CD14-positive monocyte (primary cell): ENCODE data around the gene CARD9. TPM values are rescaled to one million over a fixed set of nuclear protein-coding genes. Genes with fewer than 3 reads are reported as not detected.

ENCODE experiments used
- DNase-seq, 3 donors: peaks; one replicate each; pipeline ENCODE4 v3.0.0-alpha.2; 2011 to 2022
- H2AFZ ChIP-seq: 2 replicates; pipeline ENCODE4 v1.6.0; 2012; ENCODE audit warnings: mild to moderate bottlenecking, low read depth, low read length, inconsistent platforms; ENCODE audit not compliant: insufficient read depth, poor library complexity, severe bottlenecking
- H3K27ac ChIP-seq, 2 donors: 1 replicate in 1 of 2; 2 replicates in 1 of 2; pipeline ENCODE4 v1.5.1; 2012 to 2013; ENCODE audit warnings: low read length in 2 of 2, control low read depth in 1 of 2, inconsistent platforms in 1 of 2, low read depth in 1 of 2, mild to moderate bottlenecking in 1 of 2
- H3K27me3 ChIP-seq, 2 donors: one replicate each; pipeline versions ENCODE4 v1.6.0 to v1.6.1; 2011 to 2013; ENCODE audit warnings: low read length in 2 of 2; ENCODE audit not compliant: control insufficient read depth in 2 of 2, insufficient read depth in 2 of 2
- H3K36me3 ChIP-seq, 2 donors: replicated peaks in 1 of 2; 1 replicate in 1 of 2; 2 replicates in 1 of 2; pipeline versions ENCODE4 v1.5.1 to v1.6.1; 2012 to 2013; ENCODE audit warnings: low read length in 2 of 2, control low read depth in 1 of 2, inconsistent platforms in 1 of 2, mild to moderate bottlenecking in 1 of 2; ENCODE audit not compliant: insufficient read depth in 2 of 2, control insufficient read depth in 1 of 2
- H3K4me1 ChIP-seq, 2 donors: 1 replicate in 1 of 2; 2 replicates in 1 of 2; pipeline versions ENCODE4 v1.5.1 to v1.6.1; 2012 to 2013; ENCODE audit warnings: low read length in 2 of 2, control low read depth in 1 of 2, inconsistent platforms in 1 of 2, mild to moderate bottlenecking in 1 of 2, moderate library complexity in 1 of 2; ENCODE audit not compliant: insufficient read depth in 2 of 2, control insufficient read depth in 1 of 2
- H3K4me2 ChIP-seq: replicated peaks from 2 replicates; pipeline ENCODE3; 2012; ENCODE audit warnings: low read length, moderate library complexity, mild to moderate bottlenecking; ENCODE audit not compliant: poor library complexity, severe bottlenecking; ENCODE audit errors: extremely low read depth
- H3K4me3 ChIP-seq, 3 experiments: fragments of 200-600 bp in 1 of 3; sonication (generic) in 1 of 3; replicated peaks in 1 of 3; 1 replicate in 2 of 3; 2 replicates in 1 of 3; pipeline ENCODE4 v1.5.1; 2011 to 2013; ENCODE audit warnings: low read length in 3 of 3, mild to moderate bottlenecking in 3 of 3, control low read depth in 2 of 3, low read depth in 2 of 3, inconsistent platforms in 1 of 3, moderate library complexity in 1 of 3
- H3K79me2 ChIP-seq: 2 replicates; pipeline ENCODE4 v1.6.0; 2012; ENCODE audit warnings: mild to moderate bottlenecking, control low read depth, inconsistent platforms, low read length, moderate library complexity; ENCODE audit not compliant: insufficient read depth
- H3K9ac ChIP-seq: 2 replicates; pipeline ENCODE4 v1.6.0; 2017; ENCODE audit warnings: low read length, mild to moderate bottlenecking; ENCODE audit not compliant: insufficient read depth, poor library complexity, severe bottlenecking
- H3K9me3 ChIP-seq, 2 donors: replicated peaks in 1 of 2; 1 replicate in 1 of 2; 2 replicates in 1 of 2; pipeline versions ENCODE4 v1.5.1 to v1.6.1; 2012 to 2013; ENCODE audit warnings: low read length in 2 of 2, control low read depth in 1 of 2; ENCODE audit not compliant: control insufficient read depth in 1 of 2, insufficient read depth in 1 of 2
- H4K20me1 ChIP-seq: 2 replicates; pipeline ENCODE4 v1.6.0; 2012; ENCODE audit warnings: mild to moderate bottlenecking, low read length, control low read depth, moderate library complexity; ENCODE audit not compliant: insufficient read depth
- H3K27ac Mint-ChIP-seq, 7 donors: one replicate each; pipeline ENCODE4 v1.8.0; 2020; ENCODE audit warnings: mild to moderate bottlenecking in 7 of 7, mixed read lengths in 7 of 7, moderate library complexity in 6 of 7, inconsistent platforms in 2 of 7
- H3K27me3 Mint-ChIP-seq, 3 donors: one replicate each; pipeline ENCODE4 v1.8.0; 2021 to 2022; ENCODE audit warnings: low read depth in 3 of 3, mild to moderate bottlenecking in 3 of 3, mixed read lengths in 3 of 3, moderate library complexity in 3 of 3, inconsistent platforms in 1 of 3
- H3K36me3 Mint-ChIP-seq, 2 donors: one replicate each; pipeline ENCODE4 v1.8.0; 2020; ENCODE audit warnings: mixed read lengths in 2 of 2, inconsistent platforms in 1 of 2, mild to moderate bottlenecking in 1 of 2
- H3K4me1 Mint-ChIP-seq: one replicate; pipeline ENCODE4 v1.8.0; 2020; ENCODE audit warnings: mild to moderate bottlenecking, mixed read lengths
- H3K4me3 Mint-ChIP-seq, 2 donors: one replicate each; pipeline ENCODE4 v1.8.0; 2020; ENCODE audit warnings: mild to moderate bottlenecking in 2 of 2, mixed read lengths in 2 of 2, moderate library complexity in 1 of 2
- H3K9me3 Mint-ChIP-seq, 7 donors: one replicate each; pipeline ENCODE4 v1.8.0; 2020 to 2022; ENCODE audit warnings: mixed read lengths in 7 of 7, mild to moderate bottlenecking in 6 of 7, moderate library complexity in 6 of 7, inconsistent platforms in 2 of 7
- WGBS: methylation state at CpG from one replicate; pipeline ENCODE4 v1.1.5; 2013; ENCODE audit warnings: missing lambda C conversion rate; ENCODE audit not compliant: insufficient coverage; 5-methylcytosine and 5-hydroxymethylcytosine counted together
- intact Hi-C, 2 donors: fragments of 100-400 bp; cut with micrococcal nuclease; formaldehyde crosslinking; loops; one replicate each; pipeline versions ENCODE4 v1.15.0 to v1.15.1; 2023
- polyA plus RNA-seq, 3 donors: library from polyadenylated mRNA; depleted of rRNA in 1 of 3; unstranded in 2 of 3; stranded (reverse) in 1 of 3; fragments of 300-500 nt in 2 of 3; fragments of >200 nt in 1 of 3; fragmentation: Illumina TruSeq in 2 of 3; gene quantifications; 1 replicate in 2 of 3; 2 replicates in 1 of 3; pipeline ENCODE4 v1.2.3, GENCODE V29; 2012 to 2021
- TF ChIP-seq, protein P1 (sequence below): fragments of 200-600 bp; IDR thresholded peaks from one replicate; pipeline ENCODE4 v1.8.0; 2022; ENCODE audit warnings: antibody characterized with exemption, mild to moderate bottlenecking

The CARD9 gene
- polyA plus RNA-seq, 3 donors: 34.3 to 108 (median 41.4) TPM

- Histone ChIP-seq H3K4me3 (no peak overlapping the region), H3K4me2 (no peak overlapping the region), H3K9ac (no peak overlapping the region), H3K9me3 (no peaks in the 10 kb centered on the region), H3K36me3 (peaks cover 68 to 84% of the 10 kb centered on the region in 2 donors), H2AFZ (no peak overlapping the region), H3K4me1 (no peaks in the 10 kb centered on the region), H3K79me2 (no peaks in the 10 kb centered on the region), H3K27me3 (no peaks in the 10 kb centered on the region), H3K27ac (no peak overlapping the region), H4K20me1 (no peaks in the 10 kb centered on the region)
- Mint-ChIP-seq H3K4me3 (no peak overlapping the region), H3K9me3 (peaks cover 0 to 1% (median 0%) of the 10 kb centered on the region in 7 donors), H3K27ac (no peak overlapping the region), H3K36me3 (peaks cover 74 to 94% of the 10 kb centered on the region in 2 donors), H3K4me1 (no peaks in the 10 kb centered on the region), H3K27me3 (no peaks in the 10 kb centered on the region)
- intact Hi-C loops: no loop called here
- WGBS: 96% methylated on average over 20 of the region's 21 CpGs
- no peak for DNase-seq
- TF ChIP-seq, protein P1, sequence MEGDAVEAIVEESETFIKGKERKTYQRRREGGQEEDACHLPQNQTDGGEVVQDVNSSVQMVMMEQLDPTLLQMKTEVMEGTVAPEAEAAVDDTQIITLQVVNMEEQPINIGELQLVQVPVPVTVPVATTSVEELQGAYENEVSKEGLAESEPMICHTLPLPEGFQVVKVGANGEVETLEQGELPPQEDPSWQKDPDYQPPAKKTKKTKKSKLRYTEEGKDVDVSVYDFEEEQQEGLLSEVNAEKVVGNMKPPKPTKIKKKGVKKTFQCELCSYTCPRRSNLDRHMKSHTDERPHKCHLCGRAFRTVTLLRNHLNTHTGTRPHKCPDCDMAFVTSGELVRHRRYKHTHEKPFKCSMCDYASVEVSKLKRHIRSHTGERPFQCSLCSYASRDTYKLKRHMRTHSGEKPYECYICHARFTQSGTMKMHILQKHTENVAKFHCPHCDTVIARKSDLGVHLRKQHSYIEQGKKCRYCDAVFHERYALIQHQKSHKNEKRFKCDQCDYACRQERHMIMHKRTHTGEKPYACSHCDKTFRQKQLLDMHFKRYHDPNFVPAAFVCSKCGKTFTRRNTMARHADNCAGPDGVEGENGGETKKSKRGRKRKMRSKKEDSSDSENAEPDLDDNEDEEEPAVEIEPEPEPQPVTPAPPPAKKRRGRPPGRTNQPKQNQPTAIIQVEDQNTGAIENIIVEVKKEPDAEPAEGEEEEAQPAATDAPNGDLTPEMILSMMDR: no peak
Observed at GRCh38 chr9:136421791-136422190, 48.3 kb upstream of the CARD9 start.

DNA sequence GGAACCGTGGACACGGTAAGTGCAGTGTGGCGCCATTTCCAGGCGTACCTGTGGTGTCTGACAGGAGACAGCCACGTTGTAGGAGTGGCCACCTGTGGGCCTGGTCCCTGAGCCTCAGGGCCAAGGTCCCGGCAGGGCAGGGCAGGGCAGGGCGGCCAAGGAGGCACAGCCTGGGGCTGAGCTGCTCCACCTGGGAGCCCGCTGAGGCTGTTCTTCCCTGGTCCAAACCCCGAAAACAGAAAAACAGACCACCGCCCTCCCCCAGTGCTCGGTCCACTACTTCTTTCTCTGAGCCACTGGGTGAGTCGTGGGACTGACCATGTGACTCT, 45.6 kb upstream of the CARD9 start:
- H3K4me1 Mint-ChIP-seq: no peaks in the 10 kb centered on the region
- no peaks in the 10 kb centered on the region for H4K20me1 ChIP-seq
- H3K27me3 ChIP-seq: no peaks in the 10 kb centered on the region
- H3K27ac ChIP-seq: no peak overlapping the region
- H3K9me3 Mint-ChIP-seq: peaks cover 0 to 1% (median 0%) of the 10 kb centered on the region in 7 donors
- H3K36me3 Mint-ChIP-seq: peaks cover 77 to 98% of the 10 kb centered on the region in 2 donors
- TF ChIP-seq, protein P1: no peak
- H2AFZ ChIP-seq: no peak overlapping the region
- no peak overlapping the region for H3K4me3 ChIP-seq
- peaks cover 86 to 100% of the 10 kb centered on the region in 2 donors for H3K36me3 ChIP-seq
- H3K27me3 Mint-ChIP-seq: no peaks in the 10 kb centered on the region
- H3K27ac Mint-ChIP-seq: peak overlapping the region in 1 of 7 donors; percentile 65
- H3K9ac ChIP-seq: no peak overlapping the region
- no peaks in the 10 kb centered on the region for H3K9me3 ChIP-seq
- 96% methylated on average over 10 of the region's 12 CpGs for WGBS
- H3K4me2 ChIP-seq: no peak overlapping the region
- H3K79me2 ChIP-seq: no peaks in the 10 kb centered on the region
- H3K4me1 ChIP-seq: no peaks in the 10 kb centered on the region
- H3K4me3 Mint-ChIP-seq: no peak overlapping the region
- no peak for DNase-seq
- intact Hi-C loops: no loop called here
